ENCODE results near the gene SYS1.

GRCh38 chr20:45343532-45344167, 19.3 kb upstream of the SYS1 start:
- TF ChIP-seq POLR2A (IDR thresholded peaks at IDR 0.05) = no peak
- TF ChIP-seq, protein P1, sequence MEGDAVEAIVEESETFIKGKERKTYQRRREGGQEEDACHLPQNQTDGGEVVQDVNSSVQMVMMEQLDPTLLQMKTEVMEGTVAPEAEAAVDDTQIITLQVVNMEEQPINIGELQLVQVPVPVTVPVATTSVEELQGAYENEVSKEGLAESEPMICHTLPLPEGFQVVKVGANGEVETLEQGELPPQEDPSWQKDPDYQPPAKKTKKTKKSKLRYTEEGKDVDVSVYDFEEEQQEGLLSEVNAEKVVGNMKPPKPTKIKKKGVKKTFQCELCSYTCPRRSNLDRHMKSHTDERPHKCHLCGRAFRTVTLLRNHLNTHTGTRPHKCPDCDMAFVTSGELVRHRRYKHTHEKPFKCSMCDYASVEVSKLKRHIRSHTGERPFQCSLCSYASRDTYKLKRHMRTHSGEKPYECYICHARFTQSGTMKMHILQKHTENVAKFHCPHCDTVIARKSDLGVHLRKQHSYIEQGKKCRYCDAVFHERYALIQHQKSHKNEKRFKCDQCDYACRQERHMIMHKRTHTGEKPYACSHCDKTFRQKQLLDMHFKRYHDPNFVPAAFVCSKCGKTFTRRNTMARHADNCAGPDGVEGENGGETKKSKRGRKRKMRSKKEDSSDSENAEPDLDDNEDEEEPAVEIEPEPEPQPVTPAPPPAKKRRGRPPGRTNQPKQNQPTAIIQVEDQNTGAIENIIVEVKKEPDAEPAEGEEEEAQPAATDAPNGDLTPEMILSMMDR (IDR thresholded peaks at IDR 0.05) = no peak
